Loucy (cell line): ENCODE measurements around the gene PSMG4.

ENCODE experiments used
- H2AFZ ChIP-seq: fragments of 200-600 bp; sonication (generic); 2 replicates; pipeline ENCODE4 v1.6.0; 2016; ENCODE audit warnings: antibody characterized with exemption, mild to moderate bottlenecking, low read length, moderate library complexity
- H3F3A ChIP-seq: fragments of 200-600 bp; 2 replicates; pipeline ENCODE4 v1.6.0; 2016; ENCODE audit warnings: antibody characterized with exemption, low read depth, mild to moderate bottlenecking
- H3K27me3 ChIP-seq: fragments of 200-600 bp; sonication (generic); 2 replicates; pipeline ENCODE4 v1.6.1; 2014; ENCODE audit warnings: low read length, mild to moderate bottlenecking; ENCODE audit not compliant: insufficient read depth, poor library complexity, severe bottlenecking
- H3K36me3 ChIP-seq: fragments of 200-600 bp; sonication (generic); 2 replicates; pipeline ENCODE4 v1.6.1; 2016; ENCODE audit warnings: low read length; ENCODE audit not compliant: insufficient read depth
- H3K4me1 ChIP-seq: fragments of 200-600 bp; sonication (generic); 2 replicates; pipeline ENCODE4 v1.5.1; 2014; ENCODE audit warnings: low read length, mild to moderate bottlenecking; ENCODE audit not compliant: insufficient read depth, poor library complexity, severe bottlenecking
- H3K4me2 ChIP-seq: fragments of 200-600 bp; sonication (generic); 2 replicates; pipeline ENCODE4 v1.6.0; 2014; ENCODE audit warnings: antibody characterized with exemption, low read length, low read depth, mild to moderate bottlenecking; ENCODE audit not compliant: poor library complexity, severe bottlenecking
- H3K4me3 ChIP-seq: fragments of 200-600 bp; sonication (generic); 2 replicates; pipeline ENCODE4 v1.5.1; 2014; ENCODE audit warnings: low read length, mild to moderate bottlenecking, mixed read lengths; ENCODE audit not compliant: poor library complexity, severe bottlenecking
- H3K79me2 ChIP-seq: fragments of 200-600 bp; sonication (generic); 2 replicates; pipeline ENCODE4 v1.6.1; 2014; ENCODE audit warnings: low read length; ENCODE audit not compliant: insufficient read depth
- H3K9ac ChIP-seq: fragments of 200-600 bp; sonication (generic); 2 replicates; pipeline ENCODE4 v1.6.0; 2014; ENCODE audit warnings: mild to moderate bottlenecking, low read depth, low read length, moderate library complexity; ENCODE audit not compliant: poor library complexity, severe bottlenecking
- H3K9me2 ChIP-seq: fragments of 200-600 bp; sonication (generic); replicated peaks from 2 replicates; pipeline ENCODE4 v1.6.1; 2016; ENCODE audit warnings: low read depth, low read length, mixed read lengths
- H3K9me3 ChIP-seq: fragments of 200-600 bp; sonication (generic); 2 replicates; pipeline ENCODE4 v1.6.1; 2014; ENCODE audit warnings: mild to moderate bottlenecking, antibody characterized with exemption, low read length, low read depth; ENCODE audit not compliant: insufficient read depth
- H4K20me1 ChIP-seq: fragments of 200-600 bp; sonication (generic); 2 replicates; pipeline ENCODE4 v1.6.0; 2014; ENCODE audit warnings: antibody characterized with exemption, low read length, mild to moderate bottlenecking; ENCODE audit not compliant: insufficient read depth, poor library complexity, severe bottlenecking
- CTCF ChIP-seq: fragments of 200-600 bp; sonication (generic); conservative IDR thresholded peaks from 2 replicates; pipeline ENCODE4 v1.5.1; 2014; ENCODE audit warnings: mild to moderate bottlenecking, antibody characterized with exemption, low read length
- EZH2phosphoT487 ChIP-seq: fragments of 200-600 bp; IDR thresholded peaks from 2 replicates; pipeline ENCODE4 v1.6.1; 2018; ENCODE audit warnings: antibody characterized with exemption, mild to moderate bottlenecking, moderate library complexity, borderline replicate concordance

Gene PSMG4

GRCh38 chr6:3286641-3287171, 28.0 kb downstream of the PSMG4 start:
- no peaks in the 10 kb centered on the region for H3K36me3 ChIP-seq
- H4K20me1 ChIP-seq, result no peaks in the 10 kb centered on the region
- no peaks in the 10 kb centered on the region for H3F3A ChIP-seq
- H3K4me3 ChIP-seq, result no peak overlapping the region
- no peak overlapping the region for H2AFZ ChIP-seq
- TF ChIP-seq CTCF (no peak), EZH2phosphoT487 (no peak)
- no peak overlapping the region for H3K4me2 ChIP-seq
- H3K4me1 ChIP-seq, result peaks cover 13% of the 10 kb centered on the region
- no peak overlapping the region for H3K9ac ChIP-seq
- no peaks in the 10 kb centered on the region for H3K9me2 ChIP-seq
- H3K79me2 ChIP-seq, result no peaks in the 10 kb centered on the region
- H3K27me3 ChIP-seq, result no peaks in the 10 kb centered on the region
- no peaks in the 10 kb centered on the region for H3K9me3 ChIP-seq

GRCh38 chr6:3287308-3287707, 28.6 kb downstream of the PSMG4 start:
- H3K4me2 ChIP-seq, result no peak overlapping the region
- no peaks in the 10 kb centered on the region for H3K27me3 ChIP-seq
- no peaks in the 10 kb centered on the region for H3K9me2 ChIP-seq
- H3K4me1 ChIP-seq, result peaks cover 10% of the 10 kb centered on the region
- H3K4me3 ChIP-seq, result no peak overlapping the region
- no peak for TF ChIP-seq CTCF
- no peak for TF ChIP-seq EZH2phosphoT487
- no peaks in the 10 kb centered on the region for H3K9me3 ChIP-seq
- no peaks in the 10 kb centered on the region for H4K20me1 ChIP-seq
- no peaks in the 10 kb centered on the region for H3K36me3 ChIP-seq
- no peak overlapping the region for H3K9ac ChIP-seq
- no peaks in the 10 kb centered on the region for H3K79me2 ChIP-seq
- H2AFZ ChIP-seq, result no peak overlapping the region
- no peaks in the 10 kb centered on the region for H3F3A ChIP-seq

GRCh38 chr6:3287976-3288707, 29.4 kb downstream of the PSMG4 start:
- no peak for TF ChIP-seq CTCF
- TF ChIP-seq EZH2phosphoT487, result no peak
- Histone ChIP-seq H3K4me1 (peaks cover 10% of the 10 kb centered on the region), H3K9me3 (no peaks in the 10 kb centered on the region), H3K27me3 (no peaks in the 10 kb centered on the region), H4K20me1 (no peaks in the 10 kb centered on the region), H3F3A (no peaks in the 10 kb centered on the region), H3K9ac (no peak overlapping the region), H3K4me3 (no peak overlapping the region), H3K79me2 (no peaks in the 10 kb centered on the region), H3K9me2 (no peaks in the 10 kb centered on the region), H2AFZ (no peak overlapping the region), H3K4me2 (no peak overlapping the region), H3K36me3 (no peaks in the 10 kb centered on the region)
